ENCODE data around the gene CD300LD.
"Not testable (repeated sequence)": the region's sequence is repeated elsewhere in the genome, so short reads cannot be mapped to it uniquely, and the experiment has no call there.

Gene CD300LD

DNA sequence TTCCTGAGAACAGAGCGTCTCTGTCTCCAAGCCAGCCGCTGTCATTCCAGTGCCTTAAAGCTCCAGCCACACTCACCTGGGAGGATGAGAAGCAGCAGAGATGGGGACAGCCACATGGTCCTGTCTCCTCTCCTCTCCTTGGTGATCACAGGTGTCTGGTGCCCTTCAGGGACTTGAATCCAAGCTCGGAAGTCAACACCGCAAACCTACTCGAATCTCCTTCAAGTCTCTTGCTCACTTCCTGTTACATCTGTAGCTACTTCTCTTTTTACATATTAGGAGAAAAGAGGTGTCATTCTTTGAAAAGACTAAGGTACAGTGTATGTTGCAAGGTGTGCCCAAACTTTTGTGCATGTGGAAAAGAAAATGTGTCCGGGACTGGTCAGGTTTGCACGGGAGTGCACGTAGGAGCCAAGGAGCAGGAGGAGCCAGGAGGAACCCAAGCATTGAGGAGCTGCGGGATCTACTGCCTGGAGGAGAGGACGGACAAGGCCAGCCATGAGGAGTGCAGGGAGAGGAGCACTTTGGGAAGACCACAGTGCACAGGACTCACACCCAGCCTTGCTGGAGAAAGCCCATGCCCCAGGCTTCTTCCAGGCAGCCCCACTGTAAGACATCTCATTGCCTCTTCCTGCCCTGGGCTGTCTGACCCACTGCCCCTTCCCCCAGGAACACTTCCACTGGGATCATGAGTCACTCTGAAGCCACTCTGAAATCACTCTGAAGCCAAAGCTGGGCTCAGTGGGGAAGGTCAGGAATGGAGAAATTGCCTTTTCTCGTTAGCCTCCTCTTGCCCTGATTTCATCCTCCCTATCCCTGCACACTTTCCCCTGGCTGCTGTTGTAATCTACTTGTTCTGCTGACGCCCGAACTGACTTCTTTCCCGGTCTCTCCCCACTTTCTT, at the start of gene CD300LD:
Gene CD300LD, minus strand, starts transcription at position 197 of the 904 bp plus-strand sequence. Its CDS starts 81 bp downstream, at position 116.
- H3K4me3 Mint-ChIP-seq, result peak within 1 kb of the TSS; percentile 16
- H3K9me3 Mint-ChIP-seq, result no peaks in the 10 kb centered on the region
- H3K36me3 Mint-ChIP-seq (ENCODE audit: low read depth), result no peaks in the 10 kb centered on the region
- H3K27me3 Mint-ChIP-seq (ENCODE audit: low read depth), result peaks cover 32% of the 10 kb centered on the region
- H3K4me1 Mint-ChIP-seq (ENCODE audit: low read depth), result peaks cover 11% of the 10 kb centered on the region
- no peak within 1 kb of the TSS for H3K27ac Mint-ChIP-seq

DNA sequence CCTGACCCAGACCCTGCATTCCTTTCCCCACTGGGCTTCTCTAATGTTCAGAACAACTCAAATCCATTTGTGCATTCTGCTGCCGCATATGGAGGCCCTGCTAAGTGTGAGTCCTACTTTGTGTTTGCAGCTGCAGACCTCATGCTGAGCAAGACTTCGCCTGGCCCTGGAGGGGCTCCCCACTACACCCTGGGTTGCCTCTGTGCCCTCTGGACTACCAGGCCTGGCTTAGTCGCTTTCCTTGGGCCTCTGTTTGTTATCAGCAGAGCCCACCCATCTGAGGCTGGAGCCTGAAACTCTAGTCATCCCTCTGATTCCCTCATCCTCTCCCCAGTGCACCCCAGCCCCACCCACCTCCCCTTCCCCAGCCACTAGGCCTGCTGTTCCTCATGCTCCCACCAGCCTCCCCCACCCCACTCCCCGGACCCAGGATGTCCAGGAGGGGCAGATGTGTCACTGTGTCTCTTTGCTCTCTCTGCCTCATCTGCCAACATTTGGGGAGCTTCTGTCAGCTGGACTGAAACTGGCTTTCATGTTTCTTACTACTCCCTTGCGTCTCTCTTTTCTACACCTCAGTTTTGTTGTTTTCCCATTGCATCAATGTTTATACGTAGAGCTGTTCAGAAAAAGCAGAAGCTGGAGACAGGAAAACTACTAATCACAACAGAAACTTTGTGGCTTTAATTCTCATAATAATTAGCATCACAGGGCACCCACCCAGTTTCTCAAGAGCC, 49.3 kb upstream of the CD300LD start:
- Mint-ChIP-seq H3K27me3 (ENCODE audit: low read depth) (peaks cover 59% of the 10 kb centered on the region), H3K4me3 (no peak overlapping the region), H3K9me3 (no peaks in the 10 kb centered on the region), H3K36me3 (ENCODE audit: low read depth) (no peaks in the 10 kb centered on the region), H3K4me1 (ENCODE audit: low read depth) (peaks cover 14% of the 10 kb centered on the region), H3K27ac (peak overlapping the region; percentile 22)

DNA sequence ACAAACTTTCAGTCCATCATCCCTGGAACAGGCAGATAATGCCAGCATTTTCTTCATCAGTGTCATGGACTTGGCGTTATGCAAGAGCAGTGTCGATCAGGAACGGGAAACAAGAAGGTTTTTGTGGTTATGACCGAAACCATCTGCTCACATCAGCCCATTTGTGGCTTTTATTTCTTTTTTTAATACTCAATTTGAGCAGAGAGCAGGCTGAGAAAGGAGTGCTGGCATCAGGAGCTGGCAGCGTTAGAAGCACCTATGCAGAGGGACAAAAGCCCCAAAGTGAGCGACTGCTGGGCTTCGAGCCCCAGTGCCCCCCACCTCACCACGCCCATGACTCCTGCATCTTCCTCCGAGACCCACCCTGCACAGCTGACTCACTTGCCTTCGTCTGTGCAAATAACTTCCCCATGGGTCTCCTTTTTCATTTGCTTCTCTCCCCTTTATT, 47.6 kb upstream of the CD300LD start:
- Mint-ChIP-seq H3K36me3 (ENCODE audit: low read depth) (no peaks in the 10 kb centered on the region), H3K27ac (no peak overlapping the region), H3K27me3 (ENCODE audit: low read depth) (peaks cover 57% of the 10 kb centered on the region), H3K4me1 (ENCODE audit: low read depth) (peaks cover 14% of the 10 kb centered on the region), H3K4me3 (peak overlapping the region; percentile 42), H3K9me3 (no peaks in the 10 kb centered on the region)

DNA sequence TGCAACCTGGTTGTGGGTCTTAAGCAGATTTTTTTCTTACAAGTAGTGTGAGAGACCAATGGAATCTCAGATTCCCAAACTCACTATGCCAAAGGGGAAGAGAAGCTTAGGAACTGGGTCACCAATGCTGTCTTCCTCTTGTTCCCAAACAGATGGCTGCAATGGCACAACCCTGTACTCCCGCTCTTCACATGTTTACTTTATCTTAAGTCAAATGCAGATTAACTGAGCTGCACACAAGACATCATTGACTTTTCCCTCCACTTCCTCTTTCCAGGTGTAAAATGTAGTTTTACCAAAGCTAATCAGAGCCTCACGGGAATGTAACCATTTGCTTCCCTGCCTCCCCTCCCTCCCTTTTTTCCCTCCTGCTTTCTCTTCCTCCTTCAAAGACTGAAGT, 45.8 kb upstream of the CD300LD start:
- H3K36me3 Mint-ChIP-seq (ENCODE audit: low read depth), result no peaks in the 10 kb centered on the region
- no peak overlapping the region for H3K27ac Mint-ChIP-seq
- no peaks in the 10 kb centered on the region for H3K9me3 Mint-ChIP-seq
- no peak overlapping the region for H3K4me3 Mint-ChIP-seq
- peaks cover 14% of the 10 kb centered on the region for H3K4me1 Mint-ChIP-seq (ENCODE audit: low read depth)
- peaks cover 48% of the 10 kb centered on the region for H3K27me3 Mint-ChIP-seq (ENCODE audit: low read depth)

DNA sequence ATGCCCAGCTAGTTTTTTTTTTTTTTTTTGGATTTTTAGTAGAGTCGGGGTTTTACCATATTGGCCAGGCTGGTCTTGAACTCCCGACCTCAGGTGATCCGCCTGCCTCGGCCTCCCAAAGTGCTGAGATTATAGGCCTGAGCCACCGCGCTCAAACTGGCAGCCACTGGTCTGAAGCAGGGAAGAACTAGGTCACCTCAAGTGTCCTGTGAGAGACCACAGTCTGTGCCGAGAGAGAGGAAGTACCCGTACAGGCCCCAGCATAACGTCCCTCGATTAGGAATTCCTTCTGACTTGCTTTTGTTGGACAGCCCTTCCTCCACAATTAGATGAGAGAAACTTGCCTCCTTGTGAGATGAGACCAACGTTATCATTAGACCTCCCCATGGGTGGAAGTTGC, 45.2 kb upstream of the CD300LD start:
- no peak overlapping the region for H3K4me3 Mint-ChIP-seq
- peaks cover 15% of the 10 kb centered on the region for H3K4me1 Mint-ChIP-seq (ENCODE audit: low read depth)
- no peak overlapping the region for H3K27ac Mint-ChIP-seq
- H3K9me3 Mint-ChIP-seq, result no peaks in the 10 kb centered on the region
- no peaks in the 10 kb centered on the region for H3K36me3 Mint-ChIP-seq (ENCODE audit: low read depth)
- peaks cover 47% of the 10 kb centered on the region for H3K27me3 Mint-ChIP-seq (ENCODE audit: low read depth)

DNA sequence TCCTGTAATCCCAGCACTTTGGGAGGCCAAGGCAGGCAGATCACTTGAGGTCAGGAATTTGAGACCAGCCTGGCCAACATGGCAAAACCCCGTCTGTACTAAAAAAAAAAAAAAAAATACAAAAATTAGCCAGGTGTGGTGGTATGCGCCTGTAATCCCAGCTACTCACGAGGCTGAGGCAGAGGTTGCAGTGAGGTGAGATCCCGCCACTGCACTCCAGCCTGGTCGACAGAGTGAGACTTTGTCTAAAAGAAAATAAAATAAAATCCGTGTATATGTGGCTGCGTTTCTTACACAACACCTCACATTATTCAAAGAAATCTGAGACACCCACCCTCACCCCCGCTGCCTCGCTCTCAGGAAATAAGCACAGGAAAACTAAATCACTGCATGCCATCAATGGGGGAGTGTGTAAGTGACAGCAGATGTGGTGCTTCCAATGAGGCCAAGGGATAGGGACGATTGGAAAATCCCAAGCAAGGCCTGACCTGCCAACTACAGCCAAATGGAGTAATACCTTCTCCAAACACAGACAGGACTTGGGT, 44.5 kb upstream of the CD300LD start:
- Mint-ChIP-seq H3K27me3 (ENCODE audit: low read depth) (peaks cover 47% of the 10 kb centered on the region), H3K4me1 (ENCODE audit: low read depth) (peaks cover 19% of the 10 kb centered on the region)
- not testable (repeated sequence) for H3K27ac Mint-ChIP-seq; H3K9me3 Mint-ChIP-seq; H3K36me3 Mint-ChIP-seq (ENCODE audit: low read depth); H3K4me3 Mint-ChIP-seq

DNA sequence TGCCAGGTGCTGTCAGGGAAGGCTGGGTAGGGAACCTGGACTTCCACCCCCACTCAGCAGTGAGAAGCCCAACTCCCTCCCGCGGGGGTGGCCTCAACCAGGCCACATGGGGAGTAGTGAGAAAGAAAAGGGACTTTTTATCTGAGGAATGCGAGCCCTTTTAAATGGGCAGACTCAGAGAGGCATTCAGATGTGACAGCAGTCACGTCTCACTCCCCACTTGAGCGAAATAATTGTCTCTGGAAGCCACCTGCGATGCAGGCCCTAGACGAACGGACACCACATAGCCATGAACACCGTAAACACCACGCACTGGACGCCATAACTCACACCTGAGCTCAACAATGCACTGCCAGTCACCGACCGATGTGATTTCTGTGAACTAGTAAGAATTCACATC, 43.3 kb upstream of the CD300LD start:
- Mint-ChIP-seq H3K4me3 (no peak overlapping the region), H3K27ac (no peak overlapping the region), H3K27me3 (ENCODE audit: low read depth) (peaks cover 48% of the 10 kb centered on the region)

DNA sequence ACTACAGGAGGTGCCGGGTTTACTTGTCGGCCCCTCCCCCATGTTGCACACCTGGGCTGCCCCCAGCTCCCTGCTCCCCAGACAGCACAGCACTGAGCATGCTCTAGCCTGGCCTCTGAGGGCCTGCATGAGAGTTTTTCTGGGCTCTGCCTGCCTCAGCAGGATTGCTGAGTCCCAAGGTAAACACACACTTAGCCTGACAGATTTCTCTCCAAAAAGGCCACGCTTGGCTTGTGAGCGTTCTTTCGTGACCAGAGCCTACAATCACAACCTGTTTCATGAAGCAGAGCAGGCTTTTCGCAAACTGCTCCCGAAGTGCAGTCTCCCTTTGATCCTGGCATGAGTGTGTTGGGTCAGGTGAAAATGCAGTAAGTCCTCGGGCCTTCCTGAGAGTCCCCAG, 41.2 kb upstream of the CD300LD start:
- Mint-ChIP-seq H3K9me3 (no peaks in the 10 kb centered on the region), H3K27me3 (ENCODE audit: low read depth) (peaks cover 61% of the 10 kb centered on the region), H3K4me3 (no peak overlapping the region), H3K36me3 (ENCODE audit: low read depth) (no peaks in the 10 kb centered on the region), H3K27ac (no peak overlapping the region), H3K4me1 (ENCODE audit: low read depth) (peaks cover 7% of the 10 kb centered on the region)

More for the DNA sequence above, 43.3 kb upstream of the CD300LD start:
- H3K36me3 Mint-ChIP-seq (ENCODE audit: low read depth), result no peaks in the 10 kb centered on the region
- H3K9me3 Mint-ChIP-seq, result no peaks in the 10 kb centered on the region
- peaks cover 18% of the 10 kb centered on the region for H3K4me1 Mint-ChIP-seq (ENCODE audit: low read depth)

DNA sequence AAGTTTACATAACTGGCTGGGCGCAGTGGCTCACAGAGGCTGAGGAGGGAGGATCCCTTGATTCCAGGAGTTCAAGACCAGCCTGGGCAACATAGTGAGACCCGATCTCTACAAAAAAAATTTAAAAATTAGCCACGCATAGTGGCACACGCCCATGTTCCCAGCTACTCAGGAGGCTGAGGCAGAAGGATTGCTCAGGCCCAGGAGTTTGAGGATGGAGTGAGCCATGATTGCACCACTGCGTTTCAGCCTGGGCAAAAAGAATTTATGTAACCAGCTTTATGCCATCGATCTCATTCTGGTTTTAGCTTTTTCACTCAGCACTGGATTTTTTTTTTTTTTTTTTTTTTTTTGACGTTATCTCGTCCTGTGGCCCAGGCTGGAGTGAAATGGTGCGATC, 40.5 kb upstream of the CD300LD start:
- H3K27me3 Mint-ChIP-seq (ENCODE audit: low read depth), result peaks cover 61% of the 10 kb centered on the region
- peaks cover 7% of the 10 kb centered on the region for H3K4me1 Mint-ChIP-seq (ENCODE audit: low read depth)
- H3K4me3 Mint-ChIP-seq, result no peak overlapping the region
- no peak overlapping the region for H3K27ac Mint-ChIP-seq
- H3K36me3 Mint-ChIP-seq (ENCODE audit: low read depth), result no peaks in the 10 kb centered on the region
- H3K9me3 Mint-ChIP-seq, result no peaks in the 10 kb centered on the region

DNA sequence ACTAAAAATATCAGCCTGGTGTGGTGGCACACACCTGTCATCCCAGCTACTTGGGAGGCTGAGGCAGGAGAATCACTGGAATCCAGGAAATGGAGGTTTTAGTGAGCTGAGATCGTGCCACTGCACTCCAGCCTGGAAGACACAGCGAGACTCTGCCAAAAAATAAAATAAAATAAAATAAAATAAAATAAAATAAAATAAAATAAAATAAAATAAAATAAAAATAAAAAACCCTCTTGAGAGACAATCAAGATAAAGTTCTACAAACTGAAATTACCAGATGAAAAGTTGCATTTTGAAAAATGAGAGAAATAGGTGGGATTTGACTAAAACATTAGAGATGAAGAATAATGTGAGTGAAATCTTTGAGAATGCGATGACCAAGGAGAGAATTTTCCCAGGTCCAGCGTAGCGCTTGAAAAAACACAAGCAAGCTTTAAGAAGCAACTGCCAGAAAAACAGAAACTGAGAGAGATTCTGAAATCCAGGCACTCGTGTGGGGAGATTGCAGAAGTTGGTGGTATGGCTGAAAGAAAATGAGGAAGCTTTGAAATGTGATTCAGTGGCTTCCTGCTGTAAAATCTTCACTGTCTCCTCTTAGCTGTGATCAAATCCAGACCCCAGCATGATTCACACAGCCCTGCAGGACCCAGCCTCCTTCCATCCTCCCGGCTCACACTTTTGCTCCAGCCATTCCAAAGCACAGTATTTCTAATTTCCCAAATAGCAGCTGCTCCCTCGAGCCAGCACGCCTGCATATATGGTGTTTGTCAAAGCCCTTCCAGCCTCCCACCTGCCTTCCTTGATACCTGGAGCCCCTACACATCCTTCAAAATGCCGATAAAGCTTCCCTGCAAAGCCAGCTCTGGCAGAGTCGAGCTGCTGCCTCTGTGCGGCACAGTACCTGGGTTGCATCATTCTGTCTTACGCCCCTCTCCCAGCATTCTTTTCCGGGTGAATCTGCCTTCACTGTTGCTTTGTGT, 39.7 kb upstream of the CD300LD start:
- peaks cover 70% of the 10 kb centered on the region for H3K27me3 Mint-ChIP-seq (ENCODE audit: low read depth)
- H3K9me3 Mint-ChIP-seq, result peaks cover 4% of the 10 kb centered on the region
- H3K4me1 Mint-ChIP-seq (ENCODE audit: low read depth), result peaks cover 7% of the 10 kb centered on the region
- H3K36me3 Mint-ChIP-seq (ENCODE audit: low read depth), result no peaks in the 10 kb centered on the region
- no peak overlapping the region for H3K4me3 Mint-ChIP-seq
- no peak overlapping the region for H3K27ac Mint-ChIP-seq

DNA sequence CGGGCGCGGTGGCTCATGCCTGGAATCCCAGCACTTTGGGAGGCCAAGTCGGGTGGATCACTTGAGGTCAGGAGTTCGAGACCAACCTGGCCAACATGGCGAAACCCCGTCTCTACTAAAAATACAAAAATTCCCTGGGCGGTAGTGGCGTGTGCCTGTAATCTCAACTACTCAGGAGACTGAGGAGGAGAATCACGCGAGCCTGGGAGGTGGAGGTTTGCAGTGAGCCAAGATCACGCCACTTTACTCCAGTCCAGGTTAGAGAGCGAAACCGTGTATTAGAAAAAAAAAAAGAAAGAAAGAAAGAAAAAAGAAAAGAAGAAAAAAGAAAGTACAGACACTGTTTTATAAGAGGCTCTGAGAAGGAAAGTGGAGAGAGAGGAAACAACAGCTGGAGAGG, 38.2 kb upstream of the CD300LD start:
- H3K27me3 Mint-ChIP-seq (ENCODE audit: low read depth), result peaks cover 74% of the 10 kb centered on the region
- H3K9me3 Mint-ChIP-seq; H3K27ac Mint-ChIP-seq; H3K4me3 Mint-ChIP-seq; H3K4me1 Mint-ChIP-seq (ENCODE audit: low read depth); H3K36me3 Mint-ChIP-seq (ENCODE audit: low read depth): not testable (repeated sequence)

DNA sequence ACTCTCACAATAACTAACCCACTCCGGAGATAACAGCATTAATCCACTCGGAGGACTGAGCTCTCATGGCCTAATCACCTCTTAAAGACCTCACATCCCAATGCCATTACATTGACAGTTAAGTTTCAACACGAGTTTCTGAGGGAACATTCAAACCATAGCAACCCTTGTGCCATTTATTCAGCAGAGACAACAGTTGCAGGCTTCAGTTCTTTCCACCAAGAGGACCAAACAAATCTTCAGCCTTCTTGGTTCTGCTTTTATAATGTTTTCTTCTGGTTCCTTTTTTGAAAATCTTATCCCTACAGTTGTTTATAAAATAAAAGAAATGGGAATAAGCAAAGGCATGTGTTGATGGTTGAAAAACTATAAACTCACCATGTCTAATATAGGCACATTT, 33.6 kb upstream of the CD300LD start:
- Mint-ChIP-seq H3K27me3 (ENCODE audit: low read depth) (peaks cover 87% of the 10 kb centered on the region), H3K36me3 (ENCODE audit: low read depth) (no peaks in the 10 kb centered on the region)

DNA sequence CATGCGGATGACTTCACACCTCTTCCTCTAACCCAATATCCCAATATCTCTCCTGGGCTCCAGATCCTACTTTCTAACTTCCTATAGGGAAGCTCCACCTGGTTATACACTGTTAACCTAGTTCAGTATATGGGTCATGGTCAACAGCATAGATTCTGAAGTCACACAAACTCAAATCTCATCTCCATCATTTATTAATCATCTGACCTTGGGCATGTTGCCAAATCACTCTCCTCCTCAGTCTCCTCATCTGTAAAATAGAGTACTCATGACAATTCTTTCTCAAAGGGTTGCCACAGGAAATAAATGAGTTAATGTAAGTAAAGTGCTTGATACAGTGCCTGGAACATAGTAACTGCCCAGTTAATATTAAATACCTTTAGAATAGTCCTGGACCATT, 32.0 kb upstream of the CD300LD start:
- Mint-ChIP-seq H3K27ac (no peak overlapping the region), H3K9me3 (peaks cover 5% of the 10 kb centered on the region), H3K4me1 (ENCODE audit: low read depth) (no peaks in the 10 kb centered on the region), H3K27me3 (ENCODE audit: low read depth) (peaks cover 83% of the 10 kb centered on the region), H3K36me3 (ENCODE audit: low read depth) (no peaks in the 10 kb centered on the region), H3K4me3 (no peak overlapping the region)

More for the DNA sequence above, 33.6 kb upstream of the CD300LD start:
- Mint-ChIP-seq H3K27ac (no peak overlapping the region), H3K9me3 (peaks cover 5% of the 10 kb centered on the region), H3K4me3 (no peak overlapping the region), H3K4me1 (ENCODE audit: low read depth) (no peaks in the 10 kb centered on the region)

DNA sequence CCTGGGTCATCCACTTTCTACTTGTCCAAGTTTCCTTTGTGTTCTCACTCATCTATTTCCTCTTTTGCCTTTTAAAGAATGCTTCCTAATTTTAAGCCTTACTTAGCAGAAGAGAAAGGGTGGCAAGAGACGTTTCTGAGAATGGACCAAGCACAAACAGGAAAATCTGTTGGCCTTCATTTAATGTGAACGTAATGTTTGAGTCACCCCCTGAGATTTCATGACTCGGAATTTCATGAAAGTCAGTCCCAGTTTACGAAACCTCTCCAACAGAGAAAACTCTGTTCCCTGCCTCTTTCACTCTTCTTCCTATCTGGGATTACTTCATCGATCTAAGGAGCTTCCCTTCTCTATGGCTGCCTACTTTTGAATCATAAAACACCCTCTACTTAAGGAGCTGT, 31.6 kb upstream of the CD300LD start, which contains the start of gene CD300E:
Gene CD300E, minus strand, starts transcription at position 46 of the 401 bp plus-strand sequence. CDS start 117 bp downstream, outside the sequence.
- H3K27ac Mint-ChIP-seq, result no peak within 1 kb of the TSS
- H3K9me3 Mint-ChIP-seq, result peaks cover 5% of the 10 kb centered on the region
- H3K4me1 Mint-ChIP-seq (ENCODE audit: low read depth), result no peaks in the 10 kb centered on the region
- peaks cover 83% of the 10 kb centered on the region for H3K27me3 Mint-ChIP-seq (ENCODE audit: low read depth)
- no peaks in the 10 kb centered on the region for H3K36me3 Mint-ChIP-seq (ENCODE audit: low read depth)
- no peak within 1 kb of the TSS for H3K4me3 Mint-ChIP-seq

All from T-helper 1 cell treated with Interleukin-12 subunit alpha and Interleukin-12 subunit beta and Interleukin-4 antibody, amounts not matched to agents 30 μg/mL and 1 μg/mL, for 36 hours (primary cell).